ENCODE data around the gene GEMIN4.

The GEMIN4 gene

DNA sequence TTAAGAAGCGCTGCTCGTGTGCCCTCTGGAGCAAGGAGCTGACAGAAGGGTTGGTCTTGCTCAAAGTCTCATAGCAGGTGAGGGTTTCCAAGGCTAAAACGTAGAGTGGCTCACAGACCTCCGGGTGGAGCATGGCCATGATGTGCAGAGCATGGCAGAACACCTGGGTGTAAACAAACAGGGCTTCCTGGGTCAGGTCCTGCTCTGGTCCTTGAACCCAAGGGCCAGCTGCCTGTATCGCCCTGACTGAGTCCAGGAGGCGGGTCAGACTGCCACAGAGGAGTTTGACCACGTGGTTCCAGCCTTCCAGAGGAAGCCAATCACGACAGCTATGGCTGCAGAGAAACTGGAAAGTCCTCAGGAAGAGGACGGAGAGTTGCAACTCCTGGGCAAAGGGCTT lies 7.1 kb downstream of the GEMIN4 start:
- DNase-seq (ENCODE audit: low read depth in 2 of 2, low spot score in 1 of 2) = no peak

- DNase-seq (ENCODE audit: low read depth in 2 of 2, low spot score in 1 of 2) = no peak
Observed at GRCh38 chr17:743139-743538, 8.9 kb downstream of the GEMIN4 start.

DNA sequence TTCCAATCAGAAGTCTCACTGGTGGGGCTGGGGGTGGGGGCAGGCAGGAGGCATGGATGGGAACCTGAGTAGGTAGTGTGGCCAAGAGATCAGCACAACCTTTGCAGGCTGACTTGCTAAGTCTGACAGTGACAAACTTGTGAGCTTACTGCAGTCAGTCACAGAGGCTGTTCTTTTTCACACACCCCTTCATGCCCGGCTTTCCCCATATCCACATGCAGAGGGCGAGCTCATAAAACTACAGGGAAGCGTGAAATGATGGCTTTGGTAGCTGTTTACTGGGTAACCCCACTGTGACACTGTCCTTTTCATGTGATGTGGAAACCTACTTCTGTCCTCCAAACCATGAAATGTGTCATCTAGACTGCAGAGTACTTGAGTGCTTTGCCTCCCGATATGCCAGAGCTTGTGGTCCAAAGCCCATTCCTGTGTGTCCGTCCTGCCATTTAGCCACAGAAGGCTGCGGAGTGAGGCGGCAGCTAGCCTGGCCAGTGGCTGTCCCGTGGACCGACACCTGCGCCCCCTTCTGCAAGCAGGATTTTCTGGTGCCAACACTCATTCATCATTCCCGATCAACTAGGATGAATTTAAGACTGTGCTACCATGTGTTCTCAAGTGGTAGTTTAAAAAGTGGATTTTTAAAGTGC lies 9.8 kb downstream of the GEMIN4 start:
- DNase-seq (ENCODE audit: low read depth in 2 of 2, low spot score in 1 of 2) = no peak

- DNase-seq (ENCODE audit: low read depth in 2 of 2, low spot score in 1 of 2) = no peak
Observed at GRCh38 chr17:740240-741017, 11.6 kb downstream of the GEMIN4 start.

DNA sequence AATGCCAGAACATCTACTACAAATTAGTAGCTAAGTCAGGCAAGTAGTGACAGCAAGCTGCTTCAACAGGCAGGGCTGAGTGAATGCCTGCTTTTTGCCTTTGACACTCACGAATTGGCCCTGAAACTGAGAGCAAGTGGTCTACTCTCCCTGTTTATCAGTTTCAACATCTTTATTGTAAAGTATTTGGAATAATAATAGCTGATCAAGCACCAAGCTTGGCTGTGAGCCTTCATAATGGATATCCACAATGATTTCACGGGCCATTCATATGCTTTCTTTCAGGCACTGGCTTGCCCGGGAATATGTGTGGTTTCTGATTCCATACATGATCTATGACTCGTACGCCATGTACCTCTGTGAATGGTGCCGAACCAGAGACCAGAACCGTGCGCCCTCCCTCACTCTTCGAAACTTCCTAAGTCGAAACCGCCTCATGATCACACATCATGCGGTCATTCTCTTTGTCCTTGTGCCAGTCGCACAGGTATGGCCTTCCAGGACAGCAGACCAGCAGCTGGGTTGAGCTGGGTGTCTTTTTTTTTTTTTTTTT lies 14.4 kb downstream of the GEMIN4 start:
- DNase-seq (ENCODE audit: low read depth in 2 of 2, low spot score in 1 of 2) = no peak

DNA sequence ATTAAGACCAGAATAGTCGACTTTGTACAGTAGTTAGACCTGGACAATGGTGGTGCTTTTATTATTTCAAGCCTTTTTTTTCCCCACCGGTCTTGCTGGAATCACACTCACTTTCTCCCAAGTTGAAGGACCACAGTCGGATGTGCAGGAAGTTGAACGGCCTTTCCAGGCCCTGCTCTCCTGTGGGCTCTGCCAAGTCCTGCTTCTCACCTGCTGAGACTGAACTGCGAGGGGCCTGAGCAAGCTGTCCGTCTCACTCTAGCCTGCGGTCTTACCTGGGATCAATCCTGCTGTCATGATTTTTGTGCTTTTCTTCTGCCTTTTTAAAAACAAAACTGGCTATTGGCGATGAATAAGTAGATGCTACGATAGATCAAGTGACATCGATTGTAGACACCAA lies 18.3 kb downstream of the GEMIN4 start:
- no peak for DNase-seq (ENCODE audit: low read depth in 2 of 2, low spot score in 1 of 2)

DNA sequence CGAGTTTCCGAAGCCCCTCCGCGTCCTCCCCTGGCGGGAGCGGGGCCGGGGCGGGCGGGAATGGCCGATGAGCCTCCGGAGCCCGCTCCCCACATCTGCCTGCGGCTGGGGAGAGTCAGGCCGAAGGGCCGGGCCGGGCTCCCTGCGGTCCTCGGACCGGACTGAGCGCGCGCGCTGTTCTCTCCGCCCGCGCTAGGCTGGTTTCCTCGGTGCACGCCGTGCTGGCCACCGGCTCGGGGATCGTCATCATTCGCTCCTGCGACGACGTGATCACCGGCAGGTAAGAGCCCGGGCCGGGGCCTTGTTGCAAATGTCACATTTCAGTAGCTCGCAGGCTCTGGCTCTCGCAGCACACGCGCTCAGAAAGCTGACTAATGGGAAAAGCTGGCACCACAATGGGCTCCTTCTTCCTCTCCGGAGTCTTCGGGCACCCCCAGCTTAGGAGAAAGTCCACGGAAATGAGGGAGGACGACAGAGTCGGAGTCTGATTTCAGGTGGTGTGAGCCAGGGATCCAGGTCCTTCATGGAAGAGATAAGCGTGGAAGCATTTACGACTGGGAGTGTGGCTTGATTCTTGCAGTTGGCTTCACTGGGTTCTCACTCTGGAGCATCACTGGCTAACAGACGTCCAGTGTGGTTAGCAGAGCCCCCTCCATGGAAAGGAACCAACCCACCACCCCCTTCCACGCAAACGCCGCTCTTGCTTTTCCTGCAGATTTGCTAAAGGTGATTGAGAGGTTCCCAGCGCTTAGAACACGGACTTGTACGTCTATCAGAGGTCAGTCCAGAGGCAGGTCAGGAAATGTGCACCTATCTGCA lies 19.0 kb downstream of the GEMIN4 start:
- DNase-seq (ENCODE audit: low read depth in 2 of 2, low spot score in 1 of 2) = no peak

DNA sequence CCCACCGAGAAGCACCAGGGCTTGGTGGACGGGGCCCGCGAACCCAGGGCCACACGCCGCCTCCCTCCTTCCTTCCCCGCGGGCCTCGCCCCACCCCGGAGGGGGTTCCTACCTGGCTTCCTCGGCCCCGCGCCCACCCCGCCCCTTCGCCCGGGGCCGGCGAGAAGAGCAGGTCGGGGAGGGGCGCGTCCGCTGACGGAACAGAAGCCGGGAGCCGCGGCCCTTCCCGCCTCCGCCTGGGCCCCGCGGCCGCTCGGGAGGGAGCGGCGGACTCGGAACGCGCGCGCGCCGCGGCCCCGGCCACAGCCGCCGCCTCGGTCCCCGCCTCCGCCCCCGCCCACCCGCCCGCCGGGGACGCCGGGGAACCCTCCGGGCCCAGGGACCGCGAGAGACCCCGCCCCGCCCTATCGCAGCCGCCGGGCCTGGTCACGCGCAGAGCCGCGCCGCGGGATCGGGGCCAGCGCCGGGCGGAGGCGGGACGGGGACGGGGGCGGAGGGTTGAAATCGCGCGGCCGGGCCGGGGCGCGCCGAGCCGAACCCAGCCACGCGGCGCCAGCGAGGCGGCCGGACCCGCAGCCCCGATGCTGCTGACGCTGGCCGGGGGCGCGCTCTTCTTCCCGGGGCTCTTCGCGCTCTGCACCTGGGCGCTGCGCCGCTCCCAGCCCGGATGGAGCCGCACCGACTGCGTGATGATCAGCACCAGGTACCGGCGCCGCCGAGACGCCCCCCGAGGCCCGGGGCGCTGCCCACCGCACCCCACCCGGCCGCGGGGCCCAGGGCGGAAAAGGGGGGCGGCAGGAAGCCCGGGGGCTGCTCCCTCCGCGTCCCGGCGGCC lies 19.8 kb downstream of the GEMIN4 start, which contains the start of gene TLCD3A:
Gene TLCD3A, plus strand, starts transcription at position 530 of the 835 bp plus-strand sequence. Its CDS starts 52 bp downstream, at position 582.
- DNase-seq (ENCODE audit: low read depth in 2 of 2, low spot score in 1 of 2) = no peak

GRCh38 chr17:731644-732066 lies 20.4 kb downstream of the GEMIN4 start:
- DNase-seq (ENCODE audit: low read depth in 2 of 2, low spot score in 1 of 2) = no peak

- no peak for DNase-seq (ENCODE audit: low read depth in 2 of 2, low spot score in 1 of 2)
Observed at GRCh38 chr17:728911-729310, 23.2 kb downstream of the GEMIN4 start.

- no peak for DNase-seq (ENCODE audit: low read depth in 2 of 2, low spot score in 1 of 2)
Observed at GRCh38 chr17:726271-726919, 25.7 kb downstream of the GEMIN4 start.

GRCh38 chr17:725746-726145 lies 26.3 kb downstream of the GEMIN4 start:
- DNase-seq (ENCODE audit: low read depth in 2 of 2, low spot score in 1 of 2) = no peak

GRCh38 chr17:725084-725483 lies 27.0 kb downstream of the GEMIN4 start:
- DNase-seq (ENCODE audit: low read depth in 2 of 2, low spot score in 1 of 2) = no peak

DNA sequence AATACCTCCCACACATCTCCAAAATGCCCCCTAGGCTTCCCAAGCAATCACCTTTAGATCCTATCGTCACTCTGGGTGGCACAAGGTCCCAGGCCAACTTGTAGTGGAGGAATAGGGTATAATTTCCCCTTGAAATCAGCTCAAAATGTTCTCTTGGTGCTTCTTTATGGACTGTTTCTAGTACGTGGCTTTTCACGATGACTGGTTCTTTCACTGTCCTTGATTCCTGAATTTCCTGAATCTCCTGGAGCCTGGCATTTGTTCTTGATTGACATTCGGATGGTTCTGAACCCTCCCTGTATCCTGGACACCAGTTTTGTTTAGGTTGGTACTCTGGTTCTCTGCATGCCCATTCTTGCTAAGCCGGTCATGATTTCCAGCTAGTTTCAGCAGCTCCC lies 30.5 kb downstream of the GEMIN4 start:
- DNase-seq (ENCODE audit: low read depth in 2 of 2, low spot score in 1 of 2) = no peak

DNA sequence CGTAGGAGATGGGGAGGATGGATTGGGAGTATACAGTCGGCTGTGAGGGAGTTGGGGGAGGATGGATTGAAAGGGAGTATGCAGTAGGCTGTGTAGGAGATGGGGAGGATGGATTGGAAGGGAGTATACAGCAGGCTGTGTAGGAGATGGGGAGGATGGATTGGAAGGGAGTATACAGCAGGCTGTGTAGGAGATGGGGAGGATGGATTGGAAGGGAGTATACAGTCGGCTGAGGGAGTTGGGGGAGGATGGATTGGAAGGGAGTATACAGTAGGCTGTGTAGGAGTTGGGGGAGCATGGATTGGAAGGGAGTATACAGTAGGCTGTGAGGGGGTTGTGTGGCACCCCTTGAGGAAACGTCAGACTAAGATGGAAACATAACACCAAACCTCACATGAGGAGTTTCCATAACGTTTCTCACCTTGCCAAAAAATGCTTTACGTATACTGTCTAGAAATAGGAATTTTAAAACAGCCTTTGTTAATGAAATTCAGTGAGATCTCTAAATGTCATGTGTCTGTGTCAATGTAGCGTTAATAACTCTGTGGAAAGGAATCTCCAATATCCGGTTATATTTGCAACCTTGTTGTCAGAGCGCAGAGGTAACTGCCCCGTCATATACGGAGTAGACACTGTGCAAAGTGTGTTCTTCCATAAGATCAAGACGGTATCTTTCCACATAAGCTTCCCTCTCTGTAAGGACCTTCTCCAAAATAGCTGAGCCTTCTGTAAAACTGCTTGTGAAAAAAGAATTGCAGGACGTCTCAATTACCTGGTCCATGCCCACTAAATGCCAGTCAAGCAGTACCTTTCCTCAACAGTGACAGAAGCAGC lies 31.1 kb downstream of the GEMIN4 start:
- DNase-seq (ENCODE audit: low read depth in 2 of 2, low spot score in 1 of 2) = no peak

- no peak for DNase-seq (ENCODE audit: low read depth in 2 of 2, low spot score in 1 of 2)
Observed at GRCh38 chr17:718075-718474, 34.0 kb downstream of the GEMIN4 start.

GRCh38 chr17:708132-708531 lies 43.9 kb downstream of the GEMIN4 start:
- DNase-seq (ENCODE audit: low read depth in 2 of 2, low spot score in 1 of 2) = no peak

DNA sequence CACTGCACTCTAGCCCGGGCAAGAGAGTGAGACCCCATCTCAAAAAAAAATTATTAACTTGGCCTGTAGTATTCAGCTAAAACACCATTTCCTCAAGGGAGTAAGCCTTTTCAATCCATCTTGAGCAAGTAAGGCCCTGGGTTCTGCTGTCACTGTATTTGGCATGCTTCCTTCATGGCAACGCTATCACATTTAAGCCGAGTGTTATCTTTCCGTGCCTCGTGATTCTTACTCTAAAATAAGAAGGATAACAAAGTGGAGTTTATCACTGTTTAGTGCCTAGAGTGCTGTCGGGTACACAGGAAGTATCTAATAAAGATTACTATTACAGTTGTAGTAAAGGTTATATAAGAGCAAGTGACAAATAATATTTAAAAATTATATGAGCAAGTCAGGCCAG lies 46.2 kb downstream of the GEMIN4 start:
- DNase-seq (ENCODE audit: low read depth in 2 of 2, low spot score in 1 of 2) = no peak

- no peak for DNase-seq (ENCODE audit: low read depth in 2 of 2, low spot score in 1 of 2)
Observed at GRCh38 chr17:705011-705410, 47.1 kb downstream of the GEMIN4 start.

All from stimulated activated CD8-positive, alpha-beta memory T cell treated with anti-CD3 and anti-CD28 coated beads, Interleukin-4, amount 100 ng/mL, for 1 hour (primary cell).